ENCODE measurements around the gene TMEM150C. TPM values are rescaled to one million over a fixed set of nuclear protein-coding genes. Genes with fewer than 3 reads are reported as not detected.

TMEM150C gene
- total and polyA plus RNA-seq, 11 donors, result 6.2 to 22.9 (median 12.6) TPM

- ATAC-seq (no peak), DNase-seq (no peak)
- H3K36me3 ChIP-seq, result peaks cover 0 to 5% (median 0%) of the 10 kb centered on the region in 9 donors
- H3K27ac ChIP-seq, result no peak overlapping the region
- WGBS, 4 donors, result 93 to 98% (median 97%) methylated on average over 4 of the region's 4 CpGs
- intact Hi-C loops (cut with DNase I), result loop anchor here in 2 of 10 donors (10.0 kb wide), 2 partner anchors 152 to 578 kb away; partner anchors contain the start of gene LIN54 (in 1 of the 2)
- H3K9me3 ChIP-seq, result no peaks in the 10 kb centered on the region
- no peak overlapping the region for H3K4me3 ChIP-seq
- no peak for TF ChIP-seq POLR2A (IDR thresholded peaks at IDR 0.05)
- TF ChIP-seq, protein P1, sequence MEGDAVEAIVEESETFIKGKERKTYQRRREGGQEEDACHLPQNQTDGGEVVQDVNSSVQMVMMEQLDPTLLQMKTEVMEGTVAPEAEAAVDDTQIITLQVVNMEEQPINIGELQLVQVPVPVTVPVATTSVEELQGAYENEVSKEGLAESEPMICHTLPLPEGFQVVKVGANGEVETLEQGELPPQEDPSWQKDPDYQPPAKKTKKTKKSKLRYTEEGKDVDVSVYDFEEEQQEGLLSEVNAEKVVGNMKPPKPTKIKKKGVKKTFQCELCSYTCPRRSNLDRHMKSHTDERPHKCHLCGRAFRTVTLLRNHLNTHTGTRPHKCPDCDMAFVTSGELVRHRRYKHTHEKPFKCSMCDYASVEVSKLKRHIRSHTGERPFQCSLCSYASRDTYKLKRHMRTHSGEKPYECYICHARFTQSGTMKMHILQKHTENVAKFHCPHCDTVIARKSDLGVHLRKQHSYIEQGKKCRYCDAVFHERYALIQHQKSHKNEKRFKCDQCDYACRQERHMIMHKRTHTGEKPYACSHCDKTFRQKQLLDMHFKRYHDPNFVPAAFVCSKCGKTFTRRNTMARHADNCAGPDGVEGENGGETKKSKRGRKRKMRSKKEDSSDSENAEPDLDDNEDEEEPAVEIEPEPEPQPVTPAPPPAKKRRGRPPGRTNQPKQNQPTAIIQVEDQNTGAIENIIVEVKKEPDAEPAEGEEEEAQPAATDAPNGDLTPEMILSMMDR (IDR thresholded peaks at IDR 0.05), result no peak
- peaks cover 0 to 13% (median under 1%) of the 10 kb centered on the region in 12 donors for H3K4me1 ChIP-seq
- H3K27me3 ChIP-seq, result no peaks in the 10 kb centered on the region
Measured at GRCh38 chr4:82436780-82437179, 125.0 kb downstream of the TMEM150C start.

DNA sequence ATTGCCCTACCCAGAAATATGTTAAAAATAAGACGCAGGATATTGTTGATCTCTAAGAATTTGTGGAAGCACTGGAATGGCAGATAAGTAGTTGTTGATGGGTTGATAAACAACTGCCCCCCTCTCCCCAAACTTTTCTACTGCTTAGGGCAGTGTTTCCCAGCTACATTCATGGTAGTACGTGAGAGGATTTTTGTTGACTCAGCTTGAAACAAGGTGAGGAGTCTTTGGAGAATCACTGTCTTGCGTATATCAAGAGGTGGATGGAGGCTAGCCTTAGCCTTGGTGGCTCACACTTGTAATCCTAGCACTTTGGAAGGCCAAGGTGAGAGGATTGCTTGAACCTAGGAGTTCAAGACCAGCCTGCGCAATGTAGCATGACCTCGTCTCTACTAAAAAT lies 125.7 kb downstream of the TMEM150C start:
- H3K9me3 ChIP-seq, result no peaks in the 10 kb centered on the region
- 91 to 95% (median 94%) methylated on average over 5 of the region's 5 CpGs for WGBS, 4 donors
- DNase-seq (no peak), ATAC-seq (no peak)
- no peak overlapping the region for H3K27ac ChIP-seq
- intact Hi-C loops (cut with DNase I), result loop anchor here in 2 of 10 donors (10.0 kb wide), 2 partner anchors 151 to 579 kb away; partner anchors contain the start of gene LIN54 (in 1 of the 2)
- no peak overlapping the region for H3K4me3 ChIP-seq
- no peaks in the 10 kb centered on the region for H3K27me3 ChIP-seq
- TF ChIP-seq POLR2A (IDR thresholded peaks at IDR 0.05), result no peak
- H3K4me1 ChIP-seq, result peaks cover 0 to 20% (median 5%) of the 10 kb centered on the region in 12 donors
- H3K36me3 ChIP-seq, result peaks cover 0 to 5% (median 0%) of the 10 kb centered on the region in 9 donors

DNA sequence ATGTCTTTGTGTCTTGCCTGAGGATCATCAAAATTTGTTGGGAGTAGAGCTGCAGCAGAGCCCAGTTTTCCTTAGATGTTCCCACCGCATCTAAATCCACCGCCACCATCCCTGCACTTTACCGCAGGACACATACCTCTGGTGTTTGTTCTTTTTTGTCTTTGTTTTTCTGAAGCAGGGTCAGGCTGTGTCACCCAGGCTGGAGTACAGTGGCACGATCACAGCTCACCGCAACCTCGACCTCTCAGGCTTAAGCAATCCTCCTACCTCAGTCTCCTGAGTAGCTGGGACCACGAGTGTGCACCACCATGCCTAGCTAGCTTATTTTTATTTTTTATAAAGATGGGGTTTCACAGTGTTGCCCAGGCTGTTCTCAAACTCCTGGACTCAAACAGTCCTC lies 126.8 kb downstream of the TMEM150C start:
- Histone ChIP-seq H3K4me3 (no peak overlapping the region), H3K27ac (no peak overlapping the region), H3K36me3 (peaks cover 0 to 5% (median 0%) of the 10 kb centered on the region in 9 donors), H3K27me3 (no peaks in the 10 kb centered on the region), H3K4me1 (peaks cover 0 to 21% (median 7%) of the 10 kb centered on the region in 12 donors), H3K9me3 (no peaks in the 10 kb centered on the region)
- WGBS, 4 donors, result 95 to 97% (median 97%) methylated on average over 7 of the region's 7 CpGs
- intact Hi-C loops (cut with DNase I), result loop anchor here in 3 of 10 donors (5.0 to 10.0 kb wide), 3 partner anchors 150 to 602 kb away; partner anchors contain the start of genes COPS4 (in 1 of the 3) and LIN54 (in 1 of the 3)
- TF ChIP-seq, protein P1 (IDR thresholded peaks at IDR 0.05), result no peak
- TF ChIP-seq POLR2A (IDR thresholded peaks at IDR 0.05), result no peak
- DNase-seq (no peak), ATAC-seq (no peak)

- Histone ChIP-seq H3K27ac (no peak overlapping the region), H3K9me3 (no peaks in the 10 kb centered on the region), H3K4me3 (no peak overlapping the region), H3K36me3 (peaks cover 0 to 5% (median 0%) of the 10 kb centered on the region in 9 donors), H3K4me1 (peaks cover 0 to 21% (median 7%) of the 10 kb centered on the region in 12 donors), H3K27me3 (no peaks in the 10 kb centered on the region)
- intact Hi-C loops (cut with DNase I), result loop anchor here in 3 of 10 donors (5.0 to 10.0 kb wide), 3 partner anchors 149 to 604 kb away; partner anchors contain the start of genes COPS4 (in 1 of the 3) and LIN54 (in 1 of the 3)
- ATAC-seq (no peak), DNase-seq (no peak)
- TF ChIP-seq, protein P1 (IDR thresholded peaks at IDR 0.05), result no peak
- no peak for TF ChIP-seq POLR2A (IDR thresholded peaks at IDR 0.05)
- 61 to 79% (median 74%) methylated on average over 2 of the region's 2 CpGs for WGBS, 4 donors
Measured at GRCh38 chr4:82433791-82434190, 128.0 kb downstream of the TMEM150C start.

Other genes starting within 250 kb of the TMEM150C start
- gene HNRNPD, start 188.0 kb downstream of the TMEM150C start, total RNA-seq, result 100 to 1,000 TPM in 7 of 9 donors, 10 to 100 TPM in 2; 33.8 to 150 (median 122) TPM
- gene HNRNPD, start 188.0 kb downstream of the TMEM150C start, polyA plus RNA-seq, result 100 to 1,000 TPM; 100 to 127 TPM
- 100 to 1,000 TPM in 8 of 9 donors, 10 to 100 TPM in 1; 90.8 to 184 (median 142) TPM for gene HNRNPDL, start 131.5 kb downstream of the TMEM150C start, total RNA-seq
- gene HNRNPDL, start 131.5 kb downstream of the TMEM150C start, polyA plus RNA-seq, result 100 to 1,000 TPM; 120 to 236 TPM
- gene ENOPH1, start 131.4 kb downstream of the TMEM150C start, total RNA-seq, result 10 to 100 TPM; 15.1 to 20.5 (median 17.3) TPM
- 10 to 100 TPM; 17.7 to 37.0 TPM for gene ENOPH1, start 131.4 kb downstream of the TMEM150C start, polyA plus RNA-seq
- gene SCD5, start 236.8 kb upstream of the TMEM150C start, total RNA-seq, result 1 to 10 TPM; 1.4 to 6.8 (median 3.0) TPM
- gene SCD5, start 236.8 kb upstream of the TMEM150C start, polyA plus RNA-seq, result 1 to 10 TPM; 2.4 to 2.5 TPM

Measured in heart left ventricle (tissue), 16 donors.